GM12801 (cell line): ENCODE data around the gene LAG3.

Experiments used
- CTCF ChIP-seq: IDR thresholded peaks from one replicate; pipeline ENCODE4 v1.5.1; 2011; ENCODE audit warnings: control low read depth; ENCODE audit not compliant: insufficient read length; ENCODE audit errors: extremely low read depth

The LAG3 gene

GRCh38 chr12:6758506-6759095 is 13.7 kb upstream of the LAG3 start:
- no peak for TF ChIP-seq CTCF

GRCh38 chr12:6759741-6760140 is 12.6 kb upstream of the LAG3 start:
- TF ChIP-seq CTCF, result no peak

- no peak for TF ChIP-seq CTCF
Measured at GRCh38 chr12:6763380-6763779, 8.9 kb upstream of the LAG3 start.

GRCh38 chr12:6764011-6764828 is 8.1 kb upstream of the LAG3 start:
- TF ChIP-seq CTCF, result no peak

GRCh38 chr12:6765048-6765633 is 7.2 kb upstream of the LAG3 start:
- no peak for TF ChIP-seq CTCF

GRCh38 chr12:6765634-6766581 is 6.4 kb upstream of the LAG3 start, which contains the start of gene PTMS:
Gene PTMS, plus strand, starts transcription at chr12:6766363. Its CDS starts 343 bp downstream, at chr12:6766706.
- TF ChIP-seq CTCF, result no peak
